T-cell (primary cell): ENCODE results near the gene TTC7B. TPM values are rescaled to one million over a fixed set of nuclear protein-coding genes. Genes with fewer than 3 reads are reported as not detected.

ENCODE experiments used
- ATAC-seq, 4 experiments: fragments of 200-7000 bp in 3 of 4; fragments of 150-1000 bp in 1 of 4; cut with Tn5 transposase; replicated peaks in 1 of 4; 1 replicate in 3 of 4; 2 replicates in 1 of 4; pipeline ENCODE4 v1.10.0; 2021; ENCODE audit warnings: moderate library complexity in 3 of 4, mild to moderate bottlenecking in 2 of 4, moderate number of reproducible peaks in 1 of 4
- CTCF ChIA-PET, 2 donors: fragments of 300-600 bp; sonication (Branson Sonifier 250); formaldehyde crosslinking; loops; one replicate each; lab custom pipeline; 2022; ENCODE audit warnings: antibody characterized with exemption in 2 of 2; lab: Charles Lee
- POLR2A ChIA-PET, 2 donors: fragments of 300-600 bp; sonication (Branson Sonifier 250); formaldehyde crosslinking; loops; one replicate each; lab custom pipeline; 2022; ENCODE audit warnings: antibody characterized with exemption in 2 of 2; lab: Charles Lee
- DNase-seq, 35 experiments: peaks; one replicate each; pipeline versions ENCODE4 v3.0.0 to v3.0.0-alpha.2; 2013 to 2023
- H3K27ac ChIP-seq: one replicate; pipeline ENCODE4 v1.5.1; 2013; ENCODE audit warnings: low read length
- H3K27me3 ChIP-seq, 2 experiments: replicated peaks in 1 of 2; 1 replicate in 1 of 2; 2 replicates in 1 of 2; pipeline versions ENCODE4 v1.6.1 to v1.7.0; 2013; ENCODE audit warnings: low read length in 1 of 2, mixed read lengths in 1 of 2; ENCODE audit not compliant: control insufficient read depth in 2 of 2, insufficient read depth in 2 of 2; ENCODE audit errors: extremely low read depth in 1 of 2
- H3K36me3 ChIP-seq, 2 donors: 1 replicate in 1 of 2; 2 replicates in 1 of 2; pipeline versions ENCODE4 v1.6.1 to v1.7.0; 2013; ENCODE audit warnings: low read length in 1 of 2; ENCODE audit not compliant: control insufficient read depth in 2 of 2, insufficient read depth in 1 of 2; ENCODE audit errors: extremely low read depth in 1 of 2
- H3K4me1 ChIP-seq, 2 experiments: 1 replicate in 1 of 2; 2 replicates in 1 of 2; pipeline versions ENCODE4 v1.6.1 to v1.7.0; 2013; ENCODE audit warnings: low read length in 2 of 2, mixed read lengths in 1 of 2; ENCODE audit not compliant: insufficient read depth in 2 of 2, control insufficient read depth in 1 of 2; ENCODE audit errors: extremely low read depth in 1 of 2
- H3K4me3 ChIP-seq, 2 donors: 1 replicate in 1 of 2; 2 replicates in 1 of 2; pipeline versions ENCODE4 v1.5.1 to v1.7.0; 2013; ENCODE audit warnings: mild to moderate bottlenecking in 2 of 2, low read length in 1 of 2, moderate library complexity in 1 of 2; ENCODE audit not compliant: control insufficient read depth in 1 of 2; ENCODE audit errors: extremely low read depth in 1 of 2
- H3K9me3 ChIP-seq: 2 replicates; pipeline ENCODE4 v1.7.0; 2013
- H3K27ac Mint-ChIP-seq, 2 donors: one replicate each; pipeline ENCODE4 v1.8.0; 2020 to 2021; ENCODE audit warnings: mild to moderate bottlenecking in 2 of 2, mixed read lengths in 2 of 2
- H3K27me3 Mint-ChIP-seq, 2 donors: one replicate each; pipeline ENCODE4 v1.8.0; 2021 to 2022; ENCODE audit warnings: mixed read lengths in 2 of 2
- H3K36me3 Mint-ChIP-seq: one replicate; pipeline ENCODE4 v1.8.0; 2021; ENCODE audit warnings: mixed read lengths
- H3K4me1 Mint-ChIP-seq, 3 donors: one replicate each; pipeline ENCODE4 v1.8.0; 2020 to 2022; ENCODE audit warnings: mixed read lengths in 3 of 3, mild to moderate bottlenecking in 1 of 3
- H3K4me3 Mint-ChIP-seq, 3 donors: one replicate each; pipeline ENCODE4 v1.8.0; 2020 to 2022; ENCODE audit warnings: mild to moderate bottlenecking in 3 of 3, mixed read lengths in 3 of 3, moderate library complexity in 3 of 3
- H3K9me3 Mint-ChIP-seq, 3 donors: one replicate each; pipeline ENCODE4 v1.8.0; 2020 to 2022; ENCODE audit warnings: mixed read lengths in 3 of 3
- WGBS: methylation state at CpG from one replicate; pipeline ENCODE4 v1.1.5; 2013; ENCODE audit warnings: missing lambda C conversion rate; ENCODE audit not compliant: insufficient coverage; 5-methylcytosine and 5-hydroxymethylcytosine counted together
- total RNA-seq, 35 experiments: library from RNA in 6 of 35; stranded (reverse) in 6 of 35; fragments of 120-200 nt in 1 of 35; gene quantifications; one replicate each; pipeline versions ENCODE4 v1.2.1 to v1.2.4 and lab custom pipeline; 2013 to 2026

The TTC7B gene
- total RNA-seq, 5 donors from 2014 or later (not counting 1 experiment from before 2014, with no cell fraction given), result 1.5 to 2.6 (median 1.7) TPM

DNA sequence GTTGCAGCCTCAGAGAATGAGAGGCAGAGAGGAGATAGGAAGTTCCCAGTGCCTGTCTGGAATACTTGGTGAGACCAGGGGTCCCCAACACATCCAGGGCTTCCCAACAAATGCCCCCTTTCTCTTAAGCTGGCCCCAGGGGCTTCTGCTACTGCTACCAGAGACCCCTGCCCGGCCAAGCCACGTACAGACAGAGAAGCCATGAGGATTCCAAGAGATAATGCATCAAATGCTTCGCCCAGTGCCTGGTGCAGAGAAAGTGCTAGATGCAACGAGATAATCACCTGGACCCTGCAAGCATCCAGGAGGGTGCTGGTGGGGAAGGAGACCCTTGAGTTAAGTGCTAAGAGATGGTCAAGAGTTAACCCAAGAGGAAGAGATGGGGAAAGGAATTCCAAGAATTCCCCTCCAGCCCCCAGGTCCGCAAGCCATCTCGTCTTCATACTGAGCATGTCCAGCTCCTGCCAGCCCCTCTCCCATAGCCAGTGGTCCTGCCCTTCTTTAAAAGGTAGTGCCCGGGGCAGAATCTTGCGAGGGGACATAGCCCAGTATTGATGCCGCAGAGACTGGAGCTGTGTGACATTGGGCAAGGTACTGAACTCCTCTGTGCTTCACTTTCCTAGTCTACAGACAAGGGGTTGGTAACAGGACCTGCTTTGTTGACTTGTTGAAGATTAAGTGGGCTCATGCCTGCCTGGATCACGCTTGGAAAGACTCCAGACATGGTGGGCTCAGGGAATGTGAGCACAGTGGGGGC lies 316.1 kb downstream of the TTC7B start:
- H3K27me3 Mint-ChIP-seq, result peaks cover 28 to 43% of the 10 kb centered on the region in 2 donors
- H3K27me3 ChIP-seq, result peaks cover 0 to 45% of the 10 kb centered on the region in 2 experiments
- CTCF ChIA-PET, result no interaction called here
- no peak overlapping the region for H3K27ac ChIP-seq
- H3K9me3 Mint-ChIP-seq, result peaks cover 0 to 3% (median 3%) of the 10 kb centered on the region in 3 donors
- DNase-seq (no peak), ATAC-seq (no peak)
- peaks cover 0 to 8% of the 10 kb centered on the region in 2 experiments for H3K4me1 ChIP-seq
- 83% methylated on average over 10 of the region's 10 CpGs for WGBS
- no peak overlapping the region for H3K4me3 ChIP-seq
- H3K4me1 Mint-ChIP-seq, result peaks cover 4 to 5% (median 4%) of the 10 kb centered on the region in 3 donors
- H3K4me3 Mint-ChIP-seq, result no peak overlapping the region
- H3K36me3 ChIP-seq, result no peaks in the 10 kb centered on the region
- no peaks in the 10 kb centered on the region for H3K9me3 ChIP-seq
- no peaks in the 10 kb centered on the region for H3K36me3 Mint-ChIP-seq
- H3K27ac Mint-ChIP-seq, result no peak overlapping the region
- POLR2A ChIA-PET, result no interaction called here

DNA sequence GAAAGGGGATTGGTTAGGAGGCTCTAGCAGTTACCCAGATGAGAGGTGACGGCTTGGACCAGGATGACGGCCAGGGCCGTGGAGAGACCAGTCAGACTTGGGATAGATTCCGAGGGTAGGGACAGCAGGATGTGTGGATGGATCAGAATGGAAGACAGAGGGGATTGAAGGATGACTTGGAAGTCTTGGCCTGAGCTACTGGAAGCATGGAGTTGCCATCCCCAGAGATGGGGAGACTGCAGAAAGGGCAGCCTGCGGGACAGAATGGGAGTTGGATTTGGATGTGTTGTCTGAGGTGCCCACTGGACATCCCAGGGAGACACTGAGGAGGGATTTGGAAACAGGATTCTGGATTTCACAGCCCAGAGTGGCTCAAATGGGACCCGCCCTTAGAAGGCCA lies 317.1 kb downstream of the TTC7B start:
- H3K36me3 ChIP-seq, result no peaks in the 10 kb centered on the region
- H3K4me3 Mint-ChIP-seq, result no peak overlapping the region
- ATAC-seq, result no peak
- no peak overlapping the region for H3K27ac ChIP-seq
- POLR2A ChIA-PET, result no interaction called here
- H3K27me3 Mint-ChIP-seq, result peaks cover 28 to 41% of the 10 kb centered on the region in 2 donors
- H3K4me3 ChIP-seq, result no peak overlapping the region
- 81% methylated on average over 5 of the region's 6 CpGs for WGBS
- DNase-seq, result no peak
- no peak overlapping the region for H3K27ac Mint-ChIP-seq
- H3K27me3 ChIP-seq, result peaks cover 0 to 50% of the 10 kb centered on the region in 2 experiments
- peaks cover 4 to 5% (median 4%) of the 10 kb centered on the region in 3 donors for H3K4me1 Mint-ChIP-seq
- CTCF ChIA-PET, result no interaction called here
- no peaks in the 10 kb centered on the region for H3K36me3 Mint-ChIP-seq
- H3K9me3 Mint-ChIP-seq, result peaks cover 0 to 10% (median 6%) of the 10 kb centered on the region in 3 donors
- no peaks in the 10 kb centered on the region for H3K9me3 ChIP-seq
- peaks cover 0 to 8% of the 10 kb centered on the region in 2 experiments for H3K4me1 ChIP-seq

DNA sequence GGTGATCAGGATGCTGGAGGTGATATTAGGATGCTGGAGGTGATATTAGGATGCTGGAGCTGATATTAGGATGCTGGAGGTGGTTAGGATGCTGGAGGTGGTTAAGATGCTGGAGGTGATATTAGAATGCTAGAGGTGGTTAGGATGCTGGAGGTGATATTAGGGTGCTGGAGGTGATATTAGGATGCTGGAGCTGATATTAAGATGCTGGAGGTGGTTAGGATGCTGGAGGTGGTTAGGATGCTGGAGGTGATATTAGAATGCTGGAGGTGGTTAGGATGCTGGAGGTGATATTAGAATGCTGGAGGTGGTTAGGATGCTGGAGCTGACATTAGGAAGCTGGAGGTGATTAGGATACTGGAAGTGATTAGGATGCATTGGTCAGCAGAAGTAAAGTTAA lies 318.0 kb downstream of the TTC7B start:
- DNase-seq (no peak), ATAC-seq (no peak)
- peaks cover 0 to 8% of the 10 kb centered on the region in 2 experiments for H3K4me1 ChIP-seq
- ChIA-PET CTCF (no interaction called here), POLR2A (interaction anchor here in 1 of 2 donors (0.6 kb wide), 1 partner anchor 24 kb away, joined by 3 read pairs; no protein-coding TSS in a partner anchor)
- peaks cover 0 to 48% of the 10 kb centered on the region in 2 experiments for H3K27me3 ChIP-seq
- H3K27me3 Mint-ChIP-seq, result peaks cover 28 to 41% of the 10 kb centered on the region in 2 donors
- peaks cover 0 to 10% (median 6%) of the 10 kb centered on the region in 3 donors for H3K9me3 Mint-ChIP-seq
- no peak overlapping the region for H3K27ac ChIP-seq
- H3K9me3 ChIP-seq, result no peaks in the 10 kb centered on the region
- no peak overlapping the region for H3K4me3 ChIP-seq
- H3K4me3 Mint-ChIP-seq, result no peak overlapping the region
- no peak overlapping the region for H3K27ac Mint-ChIP-seq
- H3K36me3 ChIP-seq, result no peaks in the 10 kb centered on the region
- H3K36me3 Mint-ChIP-seq, result no peaks in the 10 kb centered on the region
- peaks cover 4 to 5% (median 4%) of the 10 kb centered on the region in 3 donors for H3K4me1 Mint-ChIP-seq

DNA sequence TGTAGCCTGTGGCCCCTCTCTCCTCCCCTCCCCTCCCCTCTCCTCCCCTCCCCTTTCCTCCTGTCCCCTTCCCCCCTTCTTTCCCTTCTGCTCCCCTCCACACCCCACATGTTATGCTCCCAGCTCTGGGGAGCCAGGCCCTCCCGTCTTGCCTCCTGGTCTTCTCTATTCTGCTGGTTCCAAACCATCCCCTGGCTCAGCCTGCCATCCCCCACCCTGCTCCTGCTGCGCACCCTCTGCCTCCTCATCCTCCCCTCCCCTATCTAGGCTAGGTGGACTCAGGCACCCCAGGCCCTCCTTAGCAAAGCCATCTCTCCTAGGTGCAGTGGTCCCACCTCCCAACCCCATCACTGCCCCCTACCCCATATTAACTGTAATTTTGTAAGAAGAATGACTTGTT lies 319.9 kb downstream of the TTC7B start:
- H3K27ac Mint-ChIP-seq, result no peak overlapping the region
- Histone ChIP-seq H3K27ac (no peak overlapping the region), H3K36me3 (no peaks in the 10 kb centered on the region), H3K27me3 (peaks cover 0 to 40% of the 10 kb centered on the region in 2 experiments), H3K9me3 (no peaks in the 10 kb centered on the region), H3K4me3 (no peak overlapping the region), H3K4me1 (peaks cover 0 to 8% of the 10 kb centered on the region in 2 experiments)
- CTCF ChIA-PET, result interaction anchor here in 1 of 2 donors (0.5 kb wide), 1 partner anchor 18 kb away, joined by 4 read pairs; no protein-coding TSS in a partner anchor
- DNase-seq (no peak), ATAC-seq (no peak)
- H3K9me3 Mint-ChIP-seq, result peaks cover 0 to 10% (median 6%) of the 10 kb centered on the region in 3 donors
- peaks cover 15 to 29% of the 10 kb centered on the region in 2 donors for H3K27me3 Mint-ChIP-seq
- POLR2A ChIA-PET, result no interaction called here
- WGBS, result 86% methylated on average over 1 of the region's 2 CpGs
- no peaks in the 10 kb centered on the region for H3K36me3 Mint-ChIP-seq
- H3K4me1 Mint-ChIP-seq, result peaks cover 4 to 5% (median 4%) of the 10 kb centered on the region in 3 donors
- no peak overlapping the region for H3K4me3 Mint-ChIP-seq

DNA sequence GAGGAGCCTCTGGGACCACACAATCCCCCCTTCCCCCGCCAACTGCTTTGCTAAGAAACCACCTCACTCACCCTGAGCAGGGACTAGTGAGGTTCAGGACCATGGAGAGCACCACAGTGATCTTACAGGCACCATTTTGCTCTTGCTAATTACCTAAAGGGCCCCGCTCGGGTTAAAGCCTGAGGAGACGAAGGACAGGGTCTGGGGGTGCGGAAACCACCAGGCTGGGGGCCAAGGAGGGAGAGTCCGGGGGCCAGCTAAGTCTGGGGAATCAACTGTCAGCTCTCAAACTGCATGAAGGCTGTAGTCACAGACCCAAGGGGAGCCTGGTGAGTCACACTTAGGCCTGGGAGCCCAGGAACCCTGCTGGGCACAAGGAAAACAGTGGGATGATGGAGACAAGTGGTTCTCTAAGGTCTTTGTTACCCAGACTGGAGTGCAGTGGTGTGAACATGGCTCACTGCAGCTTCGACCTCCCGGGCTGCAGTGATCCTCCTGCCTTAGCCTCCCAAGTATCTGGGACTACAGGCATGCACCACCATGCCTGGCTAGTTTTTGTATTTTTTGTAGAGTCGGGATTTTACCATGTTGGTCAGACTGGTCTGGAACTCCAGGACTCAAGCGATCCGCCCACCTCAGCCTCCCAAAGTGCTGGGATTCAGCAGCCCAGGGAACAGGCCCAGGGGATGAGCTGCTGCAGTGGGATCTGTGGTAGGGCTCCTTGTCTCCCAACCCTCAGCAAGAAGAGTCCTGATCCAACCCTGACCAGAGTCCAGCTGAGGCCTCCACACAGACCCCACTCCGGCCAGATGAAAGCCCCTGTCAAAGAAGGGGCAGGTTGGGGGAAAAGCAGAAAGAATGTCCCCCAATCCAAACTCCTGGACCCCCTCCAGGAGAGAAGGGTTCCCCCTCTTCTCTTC lies 320.6 kb downstream of the TTC7B start:
- peak in 28 of 35 experiments; percentile 12 to 75 (median 35) for DNase-seq
- Histone ChIP-seq H3K4me1 (peaks cover 0 to 3% of the 10 kb centered on the region in 2 experiments), H3K27ac (no peak overlapping the region), H3K9me3 (no peaks in the 10 kb centered on the region), H3K36me3 (no peaks in the 10 kb centered on the region), H3K27me3 (peaks cover 0 to 36% of the 10 kb centered on the region in 2 experiments), H3K4me3 (no peak overlapping the region)
- Mint-ChIP-seq H3K4me3 (no peak overlapping the region), H3K27me3 (peaks cover 15 to 30% of the 10 kb centered on the region in 2 donors), H3K4me1 (peaks cover 3% of the 10 kb centered on the region in 3 donors), H3K27ac (no peak overlapping the region), H3K36me3 (no peaks in the 10 kb centered on the region), H3K9me3 (peaks cover 0 to 10% (median 6%) of the 10 kb centered on the region in 3 donors)
- WGBS, result 41% methylated on average over 6 of the region's 12 CpGs
- POLR2A ChIA-PET, result no interaction called here
- CTCF ChIA-PET, result interaction anchor here (0.5 to 0.6 kb wide), 2 partner anchors 12 to 17 kb away, joined by 4 to 8 read pairs; no protein-coding TSS in a partner anchor
- peak in 2 of 4 experiments; percentile 27 to 29 for ATAC-seq

DNA sequence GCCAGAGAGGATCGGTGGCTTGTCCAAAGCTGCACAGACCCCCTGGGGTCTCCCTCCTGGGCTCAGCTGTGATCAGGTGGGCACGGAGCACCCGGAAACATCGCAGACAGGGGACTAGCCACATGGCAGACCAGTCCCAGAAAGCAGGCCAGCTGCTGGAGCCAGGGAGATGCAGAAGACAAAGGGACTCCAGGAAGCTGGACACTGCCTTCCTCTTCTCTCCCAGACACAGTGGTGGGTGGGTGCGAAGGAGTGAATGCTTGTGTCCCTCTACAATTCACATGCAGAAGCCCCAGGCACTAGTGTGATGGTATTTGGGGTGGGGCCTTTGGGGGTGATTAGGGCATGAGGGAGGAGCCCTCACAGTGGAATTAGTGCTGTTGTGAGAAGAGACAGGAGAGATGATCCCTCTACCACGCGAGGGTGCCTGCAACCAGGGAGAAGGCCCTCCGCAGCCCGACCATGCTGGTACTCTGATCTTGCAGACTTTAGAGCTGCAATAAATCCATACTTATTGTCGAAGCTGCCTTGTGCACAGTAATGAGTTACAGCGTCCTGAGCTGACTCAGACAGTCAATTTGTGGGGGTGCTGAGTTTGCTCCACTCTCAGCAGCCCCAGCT lies 324.2 kb downstream of the TTC7B start:
- 90% methylated on average over 10 of the region's 11 CpGs for WGBS
- Mint-ChIP-seq H3K4me3 (no peak overlapping the region), H3K27ac (no peak overlapping the region), H3K4me1 (no peaks in the 10 kb centered on the region), H3K27me3 (peaks cover 0 to 8% of the 10 kb centered on the region in 2 donors), H3K9me3 (peaks cover 0 to 10% (median 6%) of the 10 kb centered on the region in 3 donors), H3K36me3 (no peaks in the 10 kb centered on the region)
- DNase-seq (no peak), ATAC-seq (no peak)
- POLR2A ChIA-PET, result no interaction called here
- H3K4me3 ChIP-seq, result no peak overlapping the region
- H3K9me3 ChIP-seq, result no peaks in the 10 kb centered on the region
- H3K27me3 ChIP-seq, result peaks cover 0 to 21% of the 10 kb centered on the region in 2 experiments
- H3K27ac ChIP-seq, result no peak overlapping the region
- H3K36me3 ChIP-seq, result no peaks in the 10 kb centered on the region
- no peaks in the 10 kb centered on the region for H3K4me1 ChIP-seq
- CTCF ChIA-PET, result no interaction called here
